C4-2B (cell line): ENCODE measurements around the gene CTIF.

Source experiments
- H3K27ac ChIP-seq: fragments of 450-650 bp; 2 replicates; pipeline ENCODE4 v1.5.1; 2017
- CTCF ChIP-seq: fragments of 450-650 bp; conservative IDR thresholded peaks from 2 replicates; pipeline ENCODE4 v1.5.1; 2017; ENCODE audit warnings: mild to moderate bottlenecking
- ZFX ChIP-seq: fragments of 450-650 bp; IDR thresholded peaks from 2 replicates; pipeline ENCODE4 v1.6.1; 2017

CTIF gene

GRCh38 chr18:48851599-48851960 is 312.7 kb downstream of the CTIF start:
- no peak overlapping the region for H3K27ac ChIP-seq
- TF ChIP-seq CTCF (no peak), ZFX (no peak)

GRCh38 chr18:48852292-48852691 is 313.5 kb downstream of the CTIF start:
- TF ChIP-seq ZFX (no peak), CTCF (no peak)
- H3K27ac ChIP-seq, result no peak overlapping the region

- no peak overlapping the region for H3K27ac ChIP-seq
- TF ChIP-seq ZFX, result no peak
Measured at GRCh38 chr18:48852794-48853193, 314.0 kb downstream of the CTIF start.

GRCh38 chr18:48853588-48853987 is 314.8 kb downstream of the CTIF start:
- no peak for TF ChIP-seq CTCF
- no peak for TF ChIP-seq ZFX
- no peak overlapping the region for H3K27ac ChIP-seq

GRCh38 chr18:48854780-48855179 is 315.9 kb downstream of the CTIF start:
- TF ChIP-seq ZFX (no peak), CTCF (no peak)
- H3K27ac ChIP-seq, result no peak overlapping the region

GRCh38 chr18:48855422-48856377 is 316.9 kb downstream of the CTIF start:
- H3K27ac ChIP-seq, result no peak overlapping the region
- TF ChIP-seq ZFX, result no peak
- no peak for TF ChIP-seq CTCF

GRCh38 chr18:48857023-48857694 is 318.3 kb downstream of the CTIF start:
- H3K27ac ChIP-seq, result no peak overlapping the region
- TF ChIP-seq ZFX (no peak), CTCF (no peak)
